K562 (cell line): ENCODE measurements around the gene FOSL2.

ENCODE experiments used
- TAF1 ChIP-seq: IDR thresholded peaks from 2 replicates; pipeline ENCODE4 v1.6.1; 2011; ENCODE audit warnings: mild to moderate bottlenecking, low read length, moderate library complexity; ENCODE audit not compliant: insufficient read depth, control insufficient read depth, severe bottlenecking; ENCODE audit errors: extremely low read depth
- ZNF140 ChIP-seq: fragments of 250-450 bp; sonication (Bioruptor Pico); IDR thresholded peaks from 2 replicates; pipeline ENCODE4 v1.8.0; 2021; ENCODE audit warnings: moderate library complexity, mild to moderate bottlenecking, inconsistent platforms
- ZNF224 ChIP-seq: sonication (generic); formaldehyde crosslinking; IDR thresholded peaks from 2 replicates; pipeline ENCODE4 v1.8.0; 2022; ENCODE audit warnings: mild to moderate bottlenecking, missing genetic modification reagents
- TF ChIP-seq, protein P1 (sequence below), 2 experiments: fragments of 450-650 bp; formaldehyde crosslinking in 1 of 2; IDR thresholded peaks; 2 replicates each; pipeline versions ENCODE4 v1.4.0 to v1.6.1; 2014 to 2020; ENCODE audit warnings: mild to moderate bottlenecking in 2 of 2, borderline replicate concordance in 1 of 2, low read depth in 1 of 2
- TF ChIP-seq, protein P2 (sequence below), 3 experiments: IDR thresholded peaks in 2 of 3; conservative IDR thresholded peaks in 1 of 3; 2 replicates each; pipeline ENCODE4 v1.5.1; 2011 to 2012; ENCODE audit warnings: low read length in 3 of 3, mild to moderate bottlenecking in 3 of 3, control low read depth in 2 of 3, improper control_type of control experiment in 1 of 3, inconsistent platforms in 1 of 3, low read depth in 1 of 3, mixed read lengths in 1 of 3, moderate library complexity in 1 of 3; ENCODE audit not compliant: insufficient read depth in 2 of 3

GRCh38 chr2:28430788-28431418, 38.2 kb downstream of the FOSL2 start:
- TF ChIP-seq, protein P1, sequence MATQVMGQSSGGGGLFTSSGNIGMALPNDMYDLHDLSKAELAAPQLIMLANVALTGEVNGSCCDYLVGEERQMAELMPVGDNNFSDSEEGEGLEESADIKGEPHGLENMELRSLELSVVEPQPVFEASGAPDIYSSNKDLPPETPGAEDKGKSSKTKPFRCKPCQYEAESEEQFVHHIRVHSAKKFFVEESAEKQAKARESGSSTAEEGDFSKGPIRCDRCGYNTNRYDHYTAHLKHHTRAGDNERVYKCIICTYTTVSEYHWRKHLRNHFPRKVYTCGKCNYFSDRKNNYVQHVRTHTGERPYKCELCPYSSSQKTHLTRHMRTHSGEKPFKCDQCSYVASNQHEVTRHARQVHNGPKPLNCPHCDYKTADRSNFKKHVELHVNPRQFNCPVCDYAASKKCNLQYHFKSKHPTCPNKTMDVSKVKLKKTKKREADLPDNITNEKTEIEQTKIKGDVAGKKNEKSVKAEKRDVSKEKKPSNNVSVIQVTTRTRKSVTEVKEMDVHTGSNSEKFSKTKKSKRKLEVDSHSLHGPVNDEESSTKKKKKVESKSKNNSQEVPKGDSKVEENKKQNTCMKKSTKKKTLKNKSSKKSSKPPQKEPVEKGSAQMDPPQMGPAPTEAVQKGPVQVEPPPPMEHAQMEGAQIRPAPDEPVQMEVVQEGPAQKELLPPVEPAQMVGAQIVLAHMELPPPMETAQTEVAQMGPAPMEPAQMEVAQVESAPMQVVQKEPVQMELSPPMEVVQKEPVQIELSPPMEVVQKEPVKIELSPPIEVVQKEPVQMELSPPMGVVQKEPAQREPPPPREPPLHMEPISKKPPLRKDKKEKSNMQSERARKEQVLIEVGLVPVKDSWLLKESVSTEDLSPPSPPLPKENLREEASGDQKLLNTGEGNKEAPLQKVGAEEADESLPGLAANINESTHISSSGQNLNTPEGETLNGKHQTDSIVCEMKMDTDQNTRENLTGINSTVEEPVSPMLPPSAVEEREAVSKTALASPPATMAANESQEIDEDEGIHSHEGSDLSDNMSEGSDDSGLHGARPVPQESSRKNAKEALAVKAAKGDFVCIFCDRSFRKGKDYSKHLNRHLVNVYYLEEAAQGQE (IDR thresholded peaks at IDR 0.05; ENCODE audit: borderline replicate concordance) = no peak
- TF ChIP-seq, protein P1 (CRISPR knock-in tag; IDR thresholded peaks at IDR 0.05; ENCODE audit: low read depth) = no peak
- TF ChIP-seq TAF1 (no peak), ZNF224 (no peak), ZNF140 (CRISPR knock-in tag) (no peak)
- TF ChIP-seq, protein P2, sequence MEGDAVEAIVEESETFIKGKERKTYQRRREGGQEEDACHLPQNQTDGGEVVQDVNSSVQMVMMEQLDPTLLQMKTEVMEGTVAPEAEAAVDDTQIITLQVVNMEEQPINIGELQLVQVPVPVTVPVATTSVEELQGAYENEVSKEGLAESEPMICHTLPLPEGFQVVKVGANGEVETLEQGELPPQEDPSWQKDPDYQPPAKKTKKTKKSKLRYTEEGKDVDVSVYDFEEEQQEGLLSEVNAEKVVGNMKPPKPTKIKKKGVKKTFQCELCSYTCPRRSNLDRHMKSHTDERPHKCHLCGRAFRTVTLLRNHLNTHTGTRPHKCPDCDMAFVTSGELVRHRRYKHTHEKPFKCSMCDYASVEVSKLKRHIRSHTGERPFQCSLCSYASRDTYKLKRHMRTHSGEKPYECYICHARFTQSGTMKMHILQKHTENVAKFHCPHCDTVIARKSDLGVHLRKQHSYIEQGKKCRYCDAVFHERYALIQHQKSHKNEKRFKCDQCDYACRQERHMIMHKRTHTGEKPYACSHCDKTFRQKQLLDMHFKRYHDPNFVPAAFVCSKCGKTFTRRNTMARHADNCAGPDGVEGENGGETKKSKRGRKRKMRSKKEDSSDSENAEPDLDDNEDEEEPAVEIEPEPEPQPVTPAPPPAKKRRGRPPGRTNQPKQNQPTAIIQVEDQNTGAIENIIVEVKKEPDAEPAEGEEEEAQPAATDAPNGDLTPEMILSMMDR (IDR thresholded peaks at IDR 0.05 in 2 of 3, conservative IDR thresholded peaks at IDR 0.05 in 1 of 3; ENCODE audit: insufficient read depth in 2 of 3, low read depth in 1 of 3, low read length in 3 of 3) = no peak
